ENCODE results near the gene GKN1.

GKN1 gene

DNA sequence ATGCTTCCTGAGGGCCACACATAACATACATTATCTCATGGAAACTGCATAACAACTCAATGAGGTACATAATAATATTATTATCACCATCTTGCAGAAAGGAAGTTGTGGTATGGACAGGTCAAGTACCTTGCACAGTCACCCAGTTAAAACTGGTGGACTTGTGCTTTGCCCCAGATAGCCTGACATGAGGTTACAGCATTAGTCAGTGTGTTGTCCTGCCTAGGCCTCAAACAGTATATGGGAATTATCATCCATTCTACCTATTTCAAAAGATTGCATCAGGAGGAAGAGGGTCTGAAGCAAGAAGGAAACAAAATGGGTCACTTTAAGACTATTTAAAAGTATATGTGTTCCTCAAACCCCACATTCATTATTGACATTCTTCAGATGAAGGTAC is 33.2 kb downstream of the GKN1 start:
- DNase-seq (ENCODE audit: low spot score) = no peak

DNA sequence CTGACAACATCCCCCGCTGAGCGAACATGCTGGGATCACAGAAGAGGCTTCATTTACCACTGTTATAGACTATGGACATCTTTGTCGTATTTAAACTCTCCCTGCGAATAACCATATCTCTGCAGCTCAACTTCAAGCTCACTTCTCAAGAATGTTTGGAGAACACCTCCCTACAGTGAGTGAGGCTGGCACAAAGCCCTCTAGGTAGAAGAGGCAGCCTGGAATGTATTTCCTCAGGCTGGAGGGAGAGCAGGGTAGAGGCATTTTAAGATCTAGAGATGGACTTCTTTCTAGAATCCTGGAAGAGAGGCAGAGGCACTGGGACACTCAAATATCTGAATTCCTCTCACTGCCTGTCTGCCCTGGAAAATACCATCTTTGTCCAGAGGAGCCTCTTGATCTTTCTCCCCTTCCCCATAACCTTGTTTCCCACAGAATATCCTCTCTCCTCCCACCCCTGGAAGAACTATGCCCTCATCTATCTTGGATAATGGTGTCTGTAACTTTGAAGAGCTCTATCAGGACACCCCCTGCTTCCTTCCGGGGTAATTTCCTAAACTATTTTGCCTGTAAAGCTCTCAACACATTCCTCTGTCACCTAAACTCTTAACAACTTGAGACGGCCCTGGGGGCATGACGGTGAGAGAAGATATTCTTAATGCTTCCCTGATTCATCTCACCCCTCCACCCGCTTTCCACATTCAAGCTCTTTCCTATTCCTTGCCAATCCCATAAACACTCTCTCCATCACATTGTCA is 36.2 kb downstream of the GKN1 start:
- no peak for DNase-seq (ENCODE audit: low spot score)

DNA sequence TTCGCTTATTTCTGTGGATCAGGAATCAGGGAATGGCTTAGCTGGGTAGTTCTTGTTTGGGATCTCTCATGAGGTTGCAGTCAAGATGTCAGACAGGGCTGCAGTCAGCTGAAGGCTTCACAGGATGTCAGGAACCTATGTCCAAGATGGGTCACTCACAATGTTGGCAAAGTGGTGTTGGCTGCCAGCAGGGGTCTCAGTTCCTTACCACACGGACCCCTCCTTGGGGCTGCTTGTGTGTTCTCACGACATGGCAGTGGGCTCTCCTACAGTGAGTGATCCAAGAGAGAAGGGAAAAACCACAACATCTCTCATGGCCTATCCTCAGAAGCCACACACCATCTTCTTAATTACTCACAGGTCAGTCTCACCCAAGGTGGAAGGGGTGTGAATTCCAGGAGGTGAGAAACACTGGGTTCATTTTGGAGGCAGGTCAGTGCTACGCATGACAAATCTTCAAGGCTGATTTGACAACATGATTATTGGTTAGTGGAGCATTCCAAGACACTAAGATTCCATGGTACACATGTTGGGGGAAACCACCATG is 37.2 kb downstream of the GKN1 start:
- DNase-seq (ENCODE audit: low spot score) = no peak

DNA sequence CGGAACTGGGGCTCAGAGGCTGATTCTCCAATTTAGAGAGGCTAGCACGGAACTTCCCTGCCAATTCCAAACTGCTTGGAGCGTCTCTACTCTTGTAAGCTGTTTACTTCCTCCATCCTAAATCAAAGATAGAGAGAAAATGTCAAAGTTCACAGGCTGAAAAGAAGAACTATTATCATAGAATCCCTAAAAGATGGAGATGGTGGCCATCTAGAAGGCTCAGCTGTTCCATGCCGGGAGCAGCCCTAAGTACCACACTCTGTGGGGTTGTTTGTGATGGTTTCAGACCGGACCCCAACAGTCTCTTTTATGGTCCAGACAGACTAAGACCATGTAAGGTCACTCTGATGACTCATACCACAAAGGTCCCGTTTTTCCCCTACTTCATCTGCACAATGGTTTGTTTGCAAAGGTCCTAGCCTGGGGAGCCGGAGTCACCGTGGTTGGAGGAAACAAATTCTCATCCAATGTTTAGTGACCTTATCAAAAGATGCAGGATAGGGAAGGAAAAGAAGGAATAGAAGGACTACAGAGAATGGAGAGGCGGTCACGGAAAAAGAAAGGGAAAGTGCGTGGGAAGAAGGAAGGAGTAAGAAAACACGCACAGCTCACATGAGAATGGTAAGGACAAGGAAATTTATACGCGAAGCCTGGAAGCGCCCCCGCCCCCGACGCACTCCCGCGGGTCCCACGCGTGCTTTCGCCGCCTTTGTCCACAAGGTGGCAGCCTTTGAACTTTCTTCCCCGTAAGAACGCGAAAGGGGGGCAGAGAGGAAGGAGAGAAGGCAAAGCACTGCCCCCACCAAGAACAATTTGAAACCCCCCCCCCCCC is 38.1 kb downstream of the GKN1 start:
- DNase-seq (ENCODE audit: low spot score) = peak; percentile 72

DNA sequence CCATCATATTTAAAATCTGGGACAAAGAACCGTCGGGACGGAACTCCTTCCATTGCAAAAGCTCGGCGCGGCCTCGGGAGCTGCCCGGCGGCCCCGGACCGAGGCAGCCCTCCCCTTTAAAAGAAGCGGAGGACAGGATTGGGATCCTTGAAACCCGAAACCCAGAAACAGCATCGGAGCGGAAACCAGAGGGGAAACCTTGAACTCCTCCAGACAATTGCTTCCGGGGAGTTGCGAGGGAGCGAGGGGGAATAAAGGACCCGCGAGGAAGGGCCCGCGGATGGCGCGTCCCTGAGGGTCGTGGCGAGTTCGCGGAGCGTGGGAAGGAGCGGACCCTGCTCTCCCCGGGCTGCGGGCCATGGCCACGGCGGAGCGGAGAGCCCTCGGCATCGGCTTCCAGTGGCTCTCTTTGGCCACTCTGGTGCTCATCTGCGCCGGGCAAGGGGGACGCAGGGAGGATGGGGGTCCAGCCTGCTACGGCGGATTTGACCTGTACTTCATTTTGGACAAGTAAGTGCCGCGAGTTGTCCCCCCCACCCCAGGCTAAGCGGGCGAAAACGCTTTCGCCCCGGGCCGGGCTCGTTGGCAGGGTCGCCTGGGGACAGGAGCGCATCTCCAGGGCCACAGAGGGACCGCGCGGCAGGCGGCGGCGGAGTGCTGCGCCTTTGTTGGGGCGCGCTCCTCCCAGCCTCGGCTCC is 38.9 kb downstream of the GKN1 start, which contains the start of gene ANTXR1:
Gene ANTXR1, plus strand, starts transcription at position 38 of the 698 bp plus-strand sequence. Its CDS starts 321 bp downstream, at position 359.
- no peak for DNase-seq (ENCODE audit: low spot score)

DNA sequence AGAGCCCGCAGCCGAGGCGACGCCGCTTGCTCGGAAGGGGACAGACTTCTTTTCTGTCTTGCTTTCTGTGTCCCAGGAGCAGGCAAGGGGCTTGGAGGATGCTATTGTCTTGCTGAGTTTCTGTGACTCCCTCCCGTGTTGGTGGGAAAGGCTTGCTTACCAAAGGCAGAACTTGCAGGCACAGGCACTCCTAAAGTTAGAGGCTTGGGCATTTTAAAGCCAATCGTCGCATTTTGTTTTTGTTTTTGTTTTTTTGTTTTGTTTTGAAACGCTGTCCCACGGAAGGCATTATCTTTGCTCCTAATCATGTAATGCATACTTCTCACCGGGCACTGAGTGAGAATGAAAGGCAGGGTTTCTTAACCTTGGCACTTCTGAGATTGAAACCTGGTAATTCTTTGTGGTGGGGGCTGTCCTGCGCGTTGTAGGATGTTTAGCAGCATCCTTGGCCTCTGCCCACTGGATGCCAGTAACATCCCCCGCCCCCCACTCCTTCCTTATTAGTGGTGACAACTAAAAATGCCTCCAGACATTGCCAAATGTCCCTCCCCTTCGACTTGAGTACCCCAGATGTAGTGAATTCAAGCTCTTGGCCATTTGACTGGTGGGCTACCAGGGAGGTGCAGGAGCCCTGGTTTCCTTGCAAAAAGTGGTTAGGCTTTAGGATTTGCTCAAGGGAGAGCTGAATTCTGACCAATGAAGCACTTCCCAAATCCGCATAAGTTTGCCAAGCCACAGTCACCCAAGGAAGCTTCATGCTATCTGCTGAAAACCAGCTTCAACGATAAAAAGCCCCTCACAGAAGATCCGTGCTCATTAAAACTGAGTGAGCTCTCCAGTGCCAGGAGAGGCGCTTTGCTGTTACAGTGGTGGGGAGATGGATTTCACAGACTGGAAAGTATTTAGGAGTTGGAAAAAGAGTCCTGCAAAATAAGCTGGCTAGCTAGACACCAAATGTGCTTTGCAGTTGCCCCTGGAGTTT is 39.7 kb downstream of the GKN1 start:
- no peak for DNase-seq (ENCODE audit: low spot score)

DNA sequence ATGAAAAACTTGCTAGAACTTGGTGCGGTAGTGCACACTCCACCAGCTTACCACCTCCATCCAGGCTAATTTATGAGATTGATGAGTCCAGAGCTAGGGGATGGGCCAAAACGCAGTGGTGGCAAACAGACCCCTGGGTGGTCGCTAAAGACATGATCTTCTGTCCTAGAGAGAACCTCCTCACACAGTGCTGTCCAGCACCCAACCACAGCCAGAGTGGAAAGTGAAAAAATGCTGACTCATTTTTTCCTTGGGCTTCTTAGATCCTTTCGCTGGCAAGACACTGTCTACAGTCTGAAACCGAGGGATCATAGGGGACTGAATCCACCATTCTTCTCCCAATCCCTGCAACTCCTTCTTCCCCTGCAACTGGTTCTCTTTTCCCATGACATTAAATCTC is 42.6 kb downstream of the GKN1 start:
- DNase-seq (ENCODE audit: low spot score) = no peak

DNA sequence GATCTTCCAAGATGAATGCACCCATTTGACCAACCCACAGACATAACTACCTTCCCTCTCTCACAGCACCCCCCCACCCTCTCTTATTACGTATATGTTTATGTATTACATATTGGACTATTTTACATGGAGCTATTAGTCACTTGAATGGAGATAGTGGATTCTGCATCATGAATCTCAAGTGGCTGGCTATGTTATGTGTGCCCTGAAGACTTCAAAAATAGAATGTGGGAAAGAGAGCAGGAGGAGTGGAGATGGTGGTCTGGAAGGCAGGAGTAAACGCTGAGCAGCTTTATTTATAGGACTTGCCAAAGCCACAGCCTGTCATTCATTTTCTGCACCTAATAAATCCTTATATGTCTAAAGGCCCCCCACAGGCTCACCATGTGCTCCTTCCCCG is 43.4 kb downstream of the GKN1 start:
- DNase-seq (ENCODE audit: low spot score) = no peak

DNA sequence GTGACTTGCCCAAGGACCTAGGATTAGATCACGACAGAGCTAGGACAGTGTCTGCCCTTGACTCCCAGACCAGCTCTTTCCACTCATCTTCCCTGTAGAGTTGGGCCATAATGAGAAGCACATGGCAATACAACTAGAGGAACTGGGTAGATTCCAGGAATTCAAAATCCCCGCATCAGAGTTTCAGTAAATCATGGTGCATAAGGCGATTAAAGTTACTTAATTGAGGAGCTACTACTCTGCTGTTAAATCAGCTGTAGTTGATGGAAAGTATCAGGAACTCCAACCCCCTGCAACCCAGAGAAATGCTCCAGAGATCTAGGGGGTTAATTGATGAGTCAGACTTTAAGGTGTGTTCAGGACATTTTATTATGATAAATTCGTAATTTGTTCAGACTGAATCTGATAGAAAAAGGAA is 44.3 kb downstream of the GKN1 start:
- no peak for DNase-seq (ENCODE audit: low spot score)

DNA sequence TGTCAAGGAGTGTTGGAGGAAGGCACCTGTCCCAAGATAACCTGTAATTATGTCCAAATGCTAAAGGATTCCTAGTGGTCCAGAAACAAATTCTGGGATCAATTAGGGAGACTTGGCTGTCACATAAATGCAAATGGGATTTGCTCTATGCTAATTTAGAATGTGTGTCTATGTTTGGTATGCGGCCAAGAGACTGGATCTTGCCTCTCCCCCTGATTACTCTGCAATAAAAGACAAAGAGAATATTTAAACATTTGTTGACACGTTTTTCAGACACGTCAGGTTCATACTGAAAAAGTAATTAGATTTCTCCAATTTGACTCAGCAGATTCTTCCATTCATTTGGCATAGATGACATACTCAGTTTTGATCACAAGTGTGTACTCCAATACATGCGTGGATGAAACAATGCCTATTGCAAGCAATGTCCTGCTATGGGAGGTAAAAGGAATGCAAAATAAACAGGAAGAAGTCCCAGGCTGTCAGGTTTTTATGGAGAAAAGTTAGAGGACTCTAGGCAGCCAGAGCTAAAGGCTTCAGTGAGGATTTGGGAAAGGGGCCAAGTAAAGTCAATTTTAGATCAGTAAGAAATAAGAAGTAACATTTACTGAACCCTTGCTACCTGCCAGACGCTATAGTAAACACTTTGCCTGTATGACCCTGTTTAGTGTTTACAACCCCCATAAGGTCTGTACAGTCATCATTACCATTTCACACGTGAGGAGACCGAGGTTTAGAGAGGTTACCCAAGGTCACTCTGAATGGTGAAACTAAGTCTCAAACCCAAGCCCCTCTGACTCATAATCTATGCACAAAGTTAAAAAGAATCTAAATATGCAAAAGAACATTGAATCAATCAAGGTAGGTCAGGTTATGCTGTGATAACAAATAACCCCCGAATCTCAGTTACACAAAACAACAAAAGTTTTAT is 46.3 kb downstream of the GKN1 start:
- no peak for DNase-seq (ENCODE audit: low spot score)

DNA sequence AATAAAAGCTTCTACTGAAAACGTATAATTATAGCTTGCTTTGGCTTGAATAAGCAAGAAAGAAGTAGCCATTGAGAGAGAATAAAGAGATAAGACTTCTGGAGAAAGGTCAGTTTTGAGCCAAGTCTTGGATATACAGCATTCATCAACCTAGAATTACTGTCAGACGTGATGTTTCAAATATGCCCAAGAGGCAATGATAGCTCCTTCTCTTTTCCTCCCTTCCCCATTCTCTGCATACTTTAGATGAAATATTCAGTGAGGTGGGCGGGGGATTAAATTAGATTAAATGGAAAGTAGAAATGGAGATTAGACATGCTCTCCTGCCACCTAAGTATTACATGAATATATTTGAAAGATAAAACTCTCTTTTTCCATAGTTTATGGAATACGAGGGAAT is 47.3 kb downstream of the GKN1 start:
- no peak for DNase-seq (ENCODE audit: low spot score)

DNA sequence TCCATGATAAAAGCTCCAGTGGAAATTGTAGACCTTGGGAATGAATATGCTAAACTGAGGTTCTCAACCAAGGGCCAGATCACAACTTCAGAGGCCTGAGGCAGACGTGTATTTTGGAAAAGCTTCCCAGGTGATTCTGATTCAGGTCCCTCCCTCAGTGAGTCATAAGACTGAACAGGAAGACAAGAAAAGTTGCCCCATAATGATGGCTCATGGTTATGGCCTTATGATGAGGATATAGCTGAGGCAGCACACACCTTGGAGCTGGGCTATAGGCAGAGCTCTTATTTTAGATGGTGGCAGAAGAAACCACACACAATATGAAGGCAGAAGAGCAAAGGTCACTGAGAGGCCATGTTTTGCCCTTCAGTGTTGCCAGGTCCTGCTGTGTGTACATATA is 48.1 kb downstream of the GKN1 start:
- DNase-seq (ENCODE audit: low spot score) = no peak

DNA sequence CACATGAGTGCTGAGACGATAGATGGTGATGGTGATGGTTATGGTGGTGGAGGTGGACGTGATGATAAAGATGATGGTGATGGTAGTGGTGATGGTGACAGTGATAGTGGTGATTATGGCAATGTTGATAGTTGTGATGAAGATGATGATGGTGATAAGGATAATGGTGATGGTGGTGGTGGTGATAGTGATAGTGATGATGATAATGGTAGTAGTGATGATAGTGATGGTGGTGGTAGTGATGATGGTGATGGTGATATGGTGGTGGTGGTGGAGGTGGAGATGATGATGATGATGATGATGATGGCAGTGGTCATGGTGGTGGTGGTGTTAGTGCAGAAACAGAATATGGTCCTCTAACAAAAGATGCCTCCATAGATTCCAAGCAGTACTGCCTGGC is 48.8 kb downstream of the GKN1 start:
- DNase-seq (ENCODE audit: low spot score) = no peak

DNA sequence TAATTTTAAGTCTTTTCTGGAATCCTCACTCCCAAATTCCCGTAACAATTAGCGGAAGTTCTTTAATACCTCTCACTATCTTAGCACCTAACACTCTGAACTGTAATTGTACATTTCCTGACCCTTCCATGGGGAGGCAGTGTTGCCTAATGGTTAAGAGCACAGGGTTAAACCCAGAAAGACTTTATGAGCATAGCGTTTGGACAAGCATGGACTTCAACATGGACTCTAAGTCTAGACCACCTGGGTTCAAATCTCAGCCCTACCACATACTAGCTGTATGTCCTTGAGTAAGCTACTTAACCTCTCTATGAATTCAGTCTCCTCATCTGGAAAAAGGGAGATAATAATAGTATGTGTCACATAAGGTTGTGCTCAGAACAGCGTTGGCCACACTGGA is 51.6 kb downstream of the GKN1 start:
- no peak for DNase-seq (ENCODE audit: low spot score)

DNA sequence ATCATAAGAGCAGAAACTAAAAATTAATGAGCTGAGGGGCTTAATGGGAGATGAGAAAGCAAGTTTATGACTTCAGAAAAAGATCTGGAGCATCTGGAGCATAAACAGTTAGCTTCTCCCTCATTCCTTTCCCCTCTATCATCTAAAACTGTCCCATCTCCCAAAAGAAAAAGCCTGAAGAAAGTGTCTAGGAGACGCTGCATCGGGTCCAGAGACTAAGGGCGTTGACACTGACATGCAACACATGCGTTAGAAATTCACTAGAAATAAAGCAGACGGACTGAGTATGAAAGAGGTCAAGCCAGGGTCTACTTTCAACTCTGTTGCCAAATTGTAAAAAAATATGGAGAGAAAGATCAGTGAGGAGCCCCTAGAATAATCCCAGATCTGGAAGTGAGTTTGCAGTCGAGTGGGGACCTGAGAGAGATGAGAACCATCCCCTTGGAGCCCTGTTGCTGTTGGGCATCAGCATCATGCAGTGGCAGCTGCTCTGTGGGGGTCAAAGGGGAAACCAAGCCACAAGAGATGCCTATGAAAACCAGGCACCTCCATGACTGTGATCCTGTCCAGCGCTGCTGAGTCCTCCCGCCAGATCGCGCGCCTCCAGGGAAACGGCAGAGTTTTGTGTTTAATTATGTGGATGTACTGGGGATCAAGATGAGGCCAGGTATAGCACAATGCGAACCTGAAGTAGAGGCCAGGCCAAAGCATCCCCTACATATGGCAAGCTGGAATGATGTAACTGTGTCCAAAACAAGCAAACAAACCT is 52.4 kb downstream of the GKN1 start:
- no peak for DNase-seq (ENCODE audit: low spot score)

Data from putamen (tissue), 1 donor.